RPMI7951 (cell line): ENCODE results near the gene PDIA6. TPM values are rescaled to one million over a fixed set of nuclear protein-coding genes. Genes with fewer than 3 reads are reported as not detected.

Experiments
- total RNA-seq: library from RNA; depleted of rRNA; stranded (reverse); fragments of >200 nt; shearing (Covaris generic); gene quantifications from 2 replicates; pipeline ENCODE4 v1.2.3, GENCODE V29; 2014; rRNA removed

PDIA6 gene
- total RNA-seq, 1 experiment from 2014 or later: 538 TPM

Other genes starting within 250 kb of the PDIA6 start
- gene NOL10, start 122.8 kb downstream of the PDIA6 start, total RNA-seq: 39.5 and 39.9 TPM in 2 replicates
- 0.10 and 0.12 TPM in 2 replicates for gene ATP6V1C2, start 91.2 kb downstream of the PDIA6 start, total RNA-seq
- 0.49 TPM in 1 of 2 replicates, not detected in the other for gene KCNF1, start 99.1 kb upstream of the PDIA6 start, total RNA-seq